ENCODE data around the gene KRT33A. TPM values are rescaled to one million over a fixed set of nuclear protein-coding genes. Genes with fewer than 3 reads are reported as not detected.

Gene KRT33A
- total and polyA plus RNA-seq, 2 of the 8 experiments (the other 6 are each of a cell fraction or from before 2014, with no cell fraction given): not detected

- FAIRE-seq (no peak), DNase-seq (ENCODE audit: low read depth in 1 of 2, low spot score in 2 of 2) (peak in 1 of 2 experiments; percentile 16)
- no peaks in the 10 kb centered on the region for H3K36me3 ChIP-seq (ENCODE audit: control insufficient read depth in 2 of 4, insufficient read depth in 4 of 4, low read length in 3 of 4)
- H3K56ac ChIP-seq (replicated peaks; ENCODE audit: insufficient read length, low read depth, low read length): no peak overlapping the region
- no peaks in the 10 kb centered on the region for H4K20me1 ChIP-seq (replicated peaks in 1 of 2; ENCODE audit: control insufficient read depth in 1 of 2, insufficient read depth in 2 of 2, low read length in 2 of 2)
- no peaks in the 10 kb centered on the region for H3K79me2 ChIP-seq (ENCODE audit: control insufficient read depth in 1 of 2, insufficient read depth in 2 of 2, low read length in 2 of 2)
- no peak overlapping the region for H3K23ac ChIP-seq (ENCODE audit: insufficient read length)
- no peak overlapping the region for H2BK5ac ChIP-seq (ENCODE audit: low read depth, low read length)
- no peaks in the 10 kb centered on the region for H3K4me1 ChIP-seq (replicated peaks in 1 of 4; ENCODE audit: control insufficient read depth in 3 of 4, insufficient read depth in 4 of 4, low read length in 3 of 4)
- H2BK12ac ChIP-seq (ENCODE audit: low read depth, low read length): no peak overlapping the region
- no peak overlapping the region for H3K14ac ChIP-seq (ENCODE audit: insufficient read length)
- no peak overlapping the region for H3K27ac ChIP-seq (ENCODE audit: low read depth, low read length)
- H4K5ac ChIP-seq (ENCODE audit: insufficient read length, low read depth, low read length): no peak overlapping the region
- TF ChIP-seq EP300 (IDR thresholded peaks at IDR 0.05; ENCODE audit: borderline replicate concordance in 1 of 2, low read depth in 2 of 2, low read length in 2 of 2) (no peak), BCL11A (IDR thresholded peaks at IDR 0.05; ENCODE audit: low read depth in 2 of 2, low read length in 2 of 2) (no peak), CEBPB (IDR thresholded peaks at IDR 0.05; ENCODE audit: low read depth, low read length) (no peak), TAF7 (optimal IDR thresholded peaks at IDR 0.05; ENCODE audit: borderline replicate concordance, low read depth, low read length) (no peak), PHF8 (conservative IDR thresholded peaks at IDR 0.05; ENCODE audit: low read depth, low read length) (no peak), HDAC2 (IDR thresholded peaks at IDR 0.05; ENCODE audit: borderline replicate concordance in 1 of 2, low read depth in 2 of 2, low read length in 2 of 2) (no peak), TBP (IDR thresholded peaks at IDR 0.05; ENCODE audit: low read depth, low read length) (no peak), ASH2L (IDR thresholded peaks at IDR 0.05; ENCODE audit: low read length) (no peak), ATF2 (IDR thresholded peaks at IDR 0.05; ENCODE audit: low read length) (no peak)
- peaks cover 0 to 10% of the 10 kb centered on the region in 2 experiments; a peak in 2 of 4 replicates for H3K9me3 ChIP-seq (ENCODE audit: insufficient read depth in 2 of 2, low read depth in 1 of 2, low read length in 1 of 2)
- no peak overlapping the region for H4K91ac ChIP-seq (replicated peaks; ENCODE audit: insufficient read length, low read length)
- no peak overlapping the region for H3K4me3 ChIP-seq (ENCODE audit: extremely low read depth in 1 of 4, insufficient read depth in 2 of 4, low read depth in 3 of 4, low read length in 4 of 4)
- H3K23me2 ChIP-seq (ENCODE audit: low read depth, low read length): no peaks in the 10 kb centered on the region
- no peak overlapping the region for H3K9ac ChIP-seq (replicated peaks in 1 of 4; ENCODE audit: extremely low read depth in 1 of 4, low read depth in 3 of 4, low read length in 3 of 4)
- 82% methylated on average over 2 of the region's 2 CpGs; no CpG with 5 or more reads in 1 of the 2 experiments for WGBS, 2 experiments (ENCODE audit: extremely low coverage in 1 of 2, insufficient coverage in 1 of 2, insufficient read length in 1 of 2, insufficient replicate concordance in 2 of 2, low coverage in 1 of 2, low lambda C conversion rate in 2 of 2, missing lambda C conversion rate in 1 of 2)
- no peak overlapping the region for H2BK20ac ChIP-seq (ENCODE audit: low read length)
- H3K27me3 ChIP-seq (replicated peaks in 1 of 4; ENCODE audit: control insufficient read depth in 3 of 4, extremely low read depth in 1 of 4, insufficient read depth in 3 of 4, low read length in 3 of 4): no peaks in the 10 kb centered on the region
- peak overlapping the region; percentile 18; the same call in 1 of the 2 replicates for H4K8ac ChIP-seq (ENCODE audit: extremely low read depth, insufficient read depth, low read length)
- POLR2A ChIA-PET (ENCODE audit: partially characterized antibody): interaction anchor here (1.0 kb wide), 1 partner anchor 26 kb away, joined by 3 read pairs; no protein-coding TSS in a partner anchor
- no peaks in the 10 kb centered on the region for H3K79me1 ChIP-seq (ENCODE audit: low read depth, low read length)
- no peak overlapping the region for H3K4ac ChIP-seq (replicated peaks; ENCODE audit: insufficient read length, low read depth, low read length)
- H2BK15ac ChIP-seq (ENCODE audit: low read length): no peak overlapping the region
- H2AFZ ChIP-seq (ENCODE audit: low read length): no peak overlapping the region
- no peak overlapping the region for H2BK120ac ChIP-seq (replicated peaks; ENCODE audit: low read depth, low read length)
- no peak overlapping the region for H3K4me2 ChIP-seq (ENCODE audit: insufficient read depth in 1 of 2, low read depth in 2 of 2, low read length in 2 of 2)
- H3K18ac ChIP-seq (ENCODE audit: extremely low read depth, low read length): no peak overlapping the region
- H2AK5ac ChIP-seq (ENCODE audit: low read depth, low read length): no peak overlapping the region
- CTCF ChIA-PET (ENCODE audit: partially characterized antibody): interaction anchor here (0.7 to 1.5 kb wide), 7 partner anchors 8 to 218 kb away, joined by 3 to 6 read pairs (median 4); no protein-coding TSS in a partner anchor
Observed at GRCh38 chr17:41339571-41340172, 11.0 kb downstream of the KRT33A start.

Data from H1 (cell line).